HCT116 (cell line): ENCODE measurements around the gene UFD1. TPM values are rescaled to one million over a fixed set of nuclear protein-coding genes. Genes with fewer than 3 reads are reported as not detected.

Source experiments
- ATAC-seq: fragments of 200-7000 bp; cut with Tn5 transposase; 2 replicates; pipeline ENCODE4 v1.9.1; 2020; ENCODE audit warnings: mild to moderate bottlenecking, moderate library complexity
- BruUV-seq: library from RNA; stranded (reverse); fragments of 400-500 nt; replicated peaks from 2 replicates; lab custom pipeline; 2021; lab: Mats Ljungman, UMichigan
- CTCF ChIA-PET: fragments of 300-600 bp; sonication (Branson Sonifier 250); formaldehyde crosslinking; loops from one replicate; lab custom pipeline; 2021; ENCODE audit warnings: antibody characterized with exemption; lab: Charles Lee
- POLR2A ChIA-PET: fragments of 300-600, 350-600 bp; sonication (Branson Sonifier 250); formaldehyde crosslinking; loops from one replicate; lab custom pipeline; 2021; ENCODE audit warnings: antibody characterized with exemption; lab: Charles Lee
- RAD21 ChIA-PET, 2 experiments: fragments of 300-600 bp; sonication (Branson Sonifier 250); formaldehyde crosslinking; loops; one replicate each; lab custom pipeline; 2023; ENCODE audit warnings: low total read pairs in 2 of 2; ENCODE audit not compliant: uncharacterized antibody in 2 of 2, unreplicated experiment in 2 of 2, low non-redundant PET in 1 of 2; lab: Charles Lee
- DNase-seq: peaks from one replicate; pipeline ENCODE4 v3.0.0-alpha.2; 2010; ENCODE audit warnings: low read depth, low spot score
- H2AFZ ChIP-seq: fragments of 200-600 bp; shearing (Covaris generic), sonication (generic); 2 replicates; pipeline ENCODE4 v1.6.1; 2017; ENCODE audit warnings: low read depth, mixed run types, mixed read lengths, antibody characterized with exemption, low read length; ENCODE audit not compliant: poor library complexity, severe bottlenecking
- H3K27ac ChIP-seq: 2 replicates; pipeline ENCODE4 v1.5.1; 2012; ENCODE audit warnings: low read depth, low read length
- H3K27me3 ChIP-seq: fragments of 200-600 bp; sonication (generic); 2 replicates; pipeline ENCODE4 v1.6.1; 2016; ENCODE audit warnings: mixed run types, low read length, mixed read lengths; ENCODE audit not compliant: insufficient read depth
- H3K36me3 ChIP-seq, 2 experiments: fragments of 200-500 bp in 1 of 2; fragments of 200-600 bp in 1 of 2; sonication (Bioruptor generic) in 1 of 2; sonication (generic) in 1 of 2; 2 replicates each; pipeline versions ENCODE4 v1.5.1 to v1.6.1; 2014 to 2016; ENCODE audit warnings: low read length in 2 of 2, inconsistent platforms in 1 of 2, mixed read lengths in 1 of 2, mixed run types in 1 of 2; ENCODE audit not compliant: insufficient read depth in 2 of 2, control insufficient read depth in 1 of 2
- H3K4me1 ChIP-seq, 2 experiments: fragments of 200-600 bp in 1 of 2; sonication (generic) in 1 of 2; 2 replicates each; pipeline versions ENCODE4 v1.5.1 to v1.6.1; 2012 to 2017; ENCODE audit warnings: low read length in 2 of 2, inconsistent platforms in 1 of 2, mild to moderate bottlenecking in 1 of 2, mixed read lengths in 1 of 2, mixed run types in 1 of 2, moderate library complexity in 1 of 2; ENCODE audit not compliant: insufficient read depth in 2 of 2, control insufficient read depth in 1 of 2
- H3K4me2 ChIP-seq: fragments of 200-600 bp; sonication (generic); 2 replicates; pipeline ENCODE4 v1.6.1; 2017; ENCODE audit warnings: mixed run types, low read length, mixed read lengths
- H3K4me3 ChIP-seq, 2 experiments: fragments of 200-600 bp in 1 of 2; sonication (generic) in 1 of 2; replicated peaks in 1 of 2; 2 replicates each; pipeline ENCODE4 v1.5.1; 2011 to 2016; ENCODE audit warnings: low read length in 2 of 2, control low read depth in 1 of 2, low read depth in 1 of 2, mild to moderate bottlenecking in 1 of 2, mixed read lengths in 1 of 2, mixed run types in 1 of 2
- H3K79me2 ChIP-seq: fragments of 200-600 bp; sonication (generic); 2 replicates; pipeline ENCODE4 v1.6.1; 2017; ENCODE audit warnings: mild to moderate bottlenecking, mixed run types, low read length, moderate library complexity, mixed read lengths; ENCODE audit not compliant: insufficient read depth
- H3K9ac ChIP-seq: fragments of 200-600 bp; sonication (generic); 2 replicates; pipeline ENCODE4 v1.6.1; 2016; ENCODE audit warnings: low read length, mixed read lengths
- H3K9me2 ChIP-seq: fragments of 200-600 bp; sonication (generic), shearing (Covaris generic); 2 replicates; pipeline ENCODE4 v1.6.1; 2017; ENCODE audit warnings: mixed run types, mild to moderate bottlenecking, moderate library complexity; ENCODE audit not compliant: insufficient read depth
- H3K9me3 ChIP-seq, 2 experiments: fragments of 200-500 bp in 1 of 2; fragments of 200-600 bp in 1 of 2; sonication (Bioruptor generic) in 1 of 2; sonication (generic) in 1 of 2; 2 replicates each; pipeline ENCODE4 v1.6.1; 2014 to 2017; ENCODE audit warnings: low read length in 2 of 2, mixed read lengths in 2 of 2, inconsistent platforms in 1 of 2, low read depth in 1 of 2, mild to moderate bottlenecking in 1 of 2, mixed run types in 1 of 2, moderate library complexity in 1 of 2; ENCODE audit not compliant: control insufficient read depth in 1 of 2, insufficient read depth in 1 of 2
- H4K20me1 ChIP-seq: fragments of 200-600 bp; sonication (generic), shearing (Covaris generic); 2 replicates; pipeline ENCODE4 v1.6.1; 2017; ENCODE audit warnings: mixed run types, mild to moderate bottlenecking, moderate library complexity; ENCODE audit not compliant: insufficient read depth
- ATF3 ChIP-seq: IDR thresholded peaks from 2 replicates; pipeline ENCODE4 v1.6.1; 2012
- CBX3 ChIP-seq: IDR thresholded peaks from 2 replicates; pipeline ENCODE4 v1.6.1; 2012; ENCODE audit warnings: low read depth
- CEBPB ChIP-seq: IDR thresholded peaks from 2 replicates; pipeline ENCODE4 v1.6.1; 2012; ENCODE audit warnings: low read depth
- CTCF ChIP-seq, 3 experiments: fragments of 200-600 bp in 1 of 3; sonication (generic) in 1 of 3; IDR thresholded peaks in 2 of 3; conservative IDR thresholded peaks in 1 of 3; 2 replicates each; pipeline ENCODE4 v1.5.1; 2012 to 2017; ENCODE audit warnings: low read depth in 2 of 3, low read length in 2 of 3, antibody characterized with exemption in 1 of 3, borderline replicate concordance in 1 of 3, control low read depth in 1 of 3, mild to moderate bottlenecking in 1 of 3, mixed read lengths in 1 of 3, mixed run types in 1 of 3, moderate library complexity in 1 of 3; ENCODE audit not compliant: insufficient read depth in 1 of 3
- EGR1 ChIP-seq: IDR thresholded peaks from 2 replicates; pipeline ENCODE4 v1.6.1; 2012; ENCODE audit warnings: low read depth
- EZH2 ChIP-seq: fragments of 200-600 bp; sonication (generic); IDR thresholded peaks from 2 replicates; pipeline ENCODE4 v1.6.1; 2017; ENCODE audit warnings: antibody characterized with exemption, mixed run types
- EZH2phosphoT487 ChIP-seq: fragments of 200-600 bp; IDR thresholded peaks from 2 replicates; pipeline ENCODE4 v1.6.1; 2018; ENCODE audit warnings: antibody characterized with exemption, borderline replicate concordance
- FOSL1 ChIP-seq: IDR thresholded peaks from 2 replicates; pipeline ENCODE4 v1.6.1; 2012; ENCODE audit warnings: low read depth
- JUND ChIP-seq: IDR thresholded peaks from 2 replicates; pipeline ENCODE4 v1.6.1; 2012
- MAX ChIP-seq: IDR thresholded peaks from 2 replicates; pipeline ENCODE4 v1.6.1; 2012
- POLR2A ChIP-seq: IDR thresholded peaks from 2 replicates; pipeline ENCODE4 v1.7.0; 2011; ENCODE audit warnings: borderline replicate concordance; ENCODE audit not compliant: insufficient read depth, insufficient read length; ENCODE audit errors: extremely low read depth
- POLR2AphosphoS5 ChIP-seq: IDR thresholded peaks from 2 replicates; pipeline ENCODE4 v1.6.1; 2011; ENCODE audit warnings: mild to moderate bottlenecking, low read depth, low read length, moderate library complexity
- REST ChIP-seq: IDR thresholded peaks from 2 replicates; pipeline ENCODE4 v1.6.1; 2012; ENCODE audit warnings: low read depth
- SP1 ChIP-seq: IDR thresholded peaks from 2 replicates; pipeline ENCODE4 v1.6.1; 2012; ENCODE audit warnings: low read depth
- SRF ChIP-seq: IDR thresholded peaks from 2 replicates; pipeline ENCODE4 v1.6.1; 2012; ENCODE audit warnings: low read depth
- TCF7L2 ChIP-seq: IDR thresholded peaks from 2 replicates; pipeline ENCODE4 v1.7.0; 2011; ENCODE audit warnings: borderline replicate concordance, inconsistent platforms; ENCODE audit not compliant: insufficient read depth, insufficient read length; ENCODE audit errors: extremely low read depth
- YY1 ChIP-seq: IDR thresholded peaks from 2 replicates; pipeline ENCODE4 v1.6.1; 2011; ENCODE audit warnings: low read length, low read depth, moderate library complexity, mild to moderate bottlenecking; ENCODE audit not compliant: insufficient replicate concordance; ENCODE audit errors: extremely low read depth
- ZBTB33 ChIP-seq: IDR thresholded peaks from 2 replicates; pipeline ENCODE4 v1.6.1; 2011; ENCODE audit warnings: mild to moderate bottlenecking, low read length, moderate library complexity; ENCODE audit not compliant: insufficient replicate concordance; ENCODE audit errors: extremely low read depth
- ZNF274 ChIP-seq: fragments of 200-500 bp; sonication (Bioruptor generic); IDR thresholded peaks from 2 replicates; pipeline ENCODE4 v1.6.1; 2014; ENCODE audit warnings: mild to moderate bottlenecking, low read depth, low read length, inconsistent platforms
- intact Hi-C: fragments of 100-400 bp; cut with micrococcal nuclease; formaldehyde crosslinking; loops from 2 replicates; pipeline ENCODE4 v1.10.0; 2022
- total RNA-seq: library from RNA; stranded (reverse); gene quantifications from one replicate; pipeline ENCODE4 v1.2.1, GENCODE V29; 2021; ENCODE audit not compliant: unreplicated experiment

The UFD1 gene
- total RNA-seq, 1 experiment from 2014 or later = 97.5 TPM

- Histone ChIP-seq H3K27me3 (no peaks in the 10 kb centered on the region), H3K9me2 (no peaks in the 10 kb centered on the region), H3K4me3 (no peak overlapping the region), H4K20me1 (peaks cover 10% of the 10 kb centered on the region)
- BruUV-seq = no TSS peak
- TF ChIP-seq SP1 (no peak), SRF (no peak), JUND (no peak), POLR2AphosphoS5 (no peak), REST (no peak), EZH2phosphoT487 (no peak), ATF3 (no peak), FOSL1 (no peak), EGR1 (no peak), CEBPB (no peak), EZH2 (no peak), MAX (no peak), ZBTB33 (no peak), POLR2A (no peak), YY1 (no peak), ZNF274 (no peak), CTCF (IDR thresholded peaks at IDR 0.05 in 2 of 3, conservative IDR thresholded peaks at IDR 0.05 in 1 of 3; ENCODE audit: borderline replicate concordance in 1 of 3, insufficient read depth in 1 of 3, low read depth in 2 of 3, low read length in 2 of 3) (no peak), TCF7L2 (no peak), CBX3 (no peak)
- TF ChIP-seq, all 23 proteins: peak for 0
- H3K9me3 ChIP-seq = no peaks in the 10 kb centered on the region
- no peak overlapping the region for H3K9ac ChIP-seq
- H3K36me3 ChIP-seq = no peaks in the 10 kb centered on the region
- H3K27ac ChIP-seq = no peak overlapping the region
- no peak for ATAC-seq
- no peak overlapping the region for H2AFZ ChIP-seq
- ChIA-PET CTCF (no interaction called here), POLR2A (no interaction called here), RAD21 (no interaction called here)
- no peak overlapping the region for H3K4me2 ChIP-seq
- H3K79me2 ChIP-seq = peaks cover 96% of the 10 kb centered on the region
- intact Hi-C loops = no loop called here
- H3K4me1 ChIP-seq = no peaks in the 10 kb centered on the region
- no peak for DNase-seq
These were observed 59.9 kb downstream of the UFD1 start for GRCh38 chr22:19419086-19419463.
